Testis (tissue), 2 donors: Measurements from ENCODE around the gene CACNB4.

ENCODE experiments used
- CTCF ChIP-seq, 3 experiments: fragments of 450-650 bp in 2 of 3; fragments of 200-600 bp in 1 of 3; sonication (generic) in 1 of 3; IDR thresholded peaks; one replicate each; pipeline ENCODE4 v1.5.1; 2016 to 2019; ENCODE audit warnings: antibody characterized with exemption in 3 of 3, mild to moderate bottlenecking in 2 of 3, moderate library complexity in 1 of 3
- POLR2A ChIP-seq: fragments of 450-650 bp; IDR thresholded peaks from one replicate; pipeline ENCODE4 v1.6.1; 2017; ENCODE audit warnings: antibody characterized with exemption, mild to moderate bottlenecking, moderate library complexity

- TF ChIP-seq CTCF (IDR thresholded peaks at IDR 0.05) (no peak), POLR2A (no peak)
Measured at GRCh38 chr2:151972241-151973012, 126.4 kb downstream of the CACNB4 start.
